GM12801 (cell line): ENCODE data around the gene CDH24.

ENCODE experiments used
- TF ChIP-seq, protein P1 (sequence below): IDR thresholded peaks from one replicate; pipeline ENCODE4 v1.5.1; 2011; ENCODE audit warnings: control low read depth; ENCODE audit not compliant: insufficient read length; ENCODE audit errors: extremely low read depth

Gene CDH24

DNA sequence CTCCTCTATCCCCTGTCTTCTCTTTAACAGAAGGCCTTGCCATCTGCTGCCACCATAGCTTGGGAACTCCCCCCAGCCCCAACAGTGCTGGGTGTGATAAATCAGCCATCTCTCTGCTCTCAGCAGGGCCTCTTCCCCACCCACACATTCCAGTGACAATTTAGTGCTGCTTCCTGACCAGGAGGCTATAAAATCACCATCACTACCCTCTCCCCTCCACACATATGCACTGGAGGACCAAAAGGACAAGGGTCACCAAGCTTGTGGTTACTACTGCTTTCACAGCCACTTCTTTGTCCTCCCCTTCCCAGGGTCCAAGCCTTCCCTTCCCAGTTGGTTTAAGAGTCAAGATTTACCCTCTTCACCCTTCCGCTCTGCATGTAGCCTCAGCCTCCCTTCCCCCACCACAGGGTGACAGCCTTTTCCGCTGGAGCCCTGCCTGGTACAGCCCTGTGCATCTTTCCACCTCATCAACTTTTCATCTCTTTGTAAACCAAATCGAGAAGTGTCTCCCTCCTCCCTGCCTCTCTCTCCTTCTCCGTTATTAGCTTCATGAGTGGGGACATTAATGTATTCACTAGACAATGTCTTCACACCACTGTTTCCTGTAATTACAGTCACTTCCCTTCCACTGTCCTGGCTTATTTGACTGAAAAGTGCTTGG is 32.0 kb downstream of the CDH24 start:
- TF ChIP-seq, protein P1, sequence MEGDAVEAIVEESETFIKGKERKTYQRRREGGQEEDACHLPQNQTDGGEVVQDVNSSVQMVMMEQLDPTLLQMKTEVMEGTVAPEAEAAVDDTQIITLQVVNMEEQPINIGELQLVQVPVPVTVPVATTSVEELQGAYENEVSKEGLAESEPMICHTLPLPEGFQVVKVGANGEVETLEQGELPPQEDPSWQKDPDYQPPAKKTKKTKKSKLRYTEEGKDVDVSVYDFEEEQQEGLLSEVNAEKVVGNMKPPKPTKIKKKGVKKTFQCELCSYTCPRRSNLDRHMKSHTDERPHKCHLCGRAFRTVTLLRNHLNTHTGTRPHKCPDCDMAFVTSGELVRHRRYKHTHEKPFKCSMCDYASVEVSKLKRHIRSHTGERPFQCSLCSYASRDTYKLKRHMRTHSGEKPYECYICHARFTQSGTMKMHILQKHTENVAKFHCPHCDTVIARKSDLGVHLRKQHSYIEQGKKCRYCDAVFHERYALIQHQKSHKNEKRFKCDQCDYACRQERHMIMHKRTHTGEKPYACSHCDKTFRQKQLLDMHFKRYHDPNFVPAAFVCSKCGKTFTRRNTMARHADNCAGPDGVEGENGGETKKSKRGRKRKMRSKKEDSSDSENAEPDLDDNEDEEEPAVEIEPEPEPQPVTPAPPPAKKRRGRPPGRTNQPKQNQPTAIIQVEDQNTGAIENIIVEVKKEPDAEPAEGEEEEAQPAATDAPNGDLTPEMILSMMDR, result no peak

- TF ChIP-seq, protein P1, result no peak
Measured at GRCh38 chr14:23024612-23025075, 32.7 kb downstream of the CDH24 start.

GRCh38 chr14:23023795-23024152 is 33.5 kb downstream of the CDH24 start:
- TF ChIP-seq, protein P1, result no peak

DNA sequence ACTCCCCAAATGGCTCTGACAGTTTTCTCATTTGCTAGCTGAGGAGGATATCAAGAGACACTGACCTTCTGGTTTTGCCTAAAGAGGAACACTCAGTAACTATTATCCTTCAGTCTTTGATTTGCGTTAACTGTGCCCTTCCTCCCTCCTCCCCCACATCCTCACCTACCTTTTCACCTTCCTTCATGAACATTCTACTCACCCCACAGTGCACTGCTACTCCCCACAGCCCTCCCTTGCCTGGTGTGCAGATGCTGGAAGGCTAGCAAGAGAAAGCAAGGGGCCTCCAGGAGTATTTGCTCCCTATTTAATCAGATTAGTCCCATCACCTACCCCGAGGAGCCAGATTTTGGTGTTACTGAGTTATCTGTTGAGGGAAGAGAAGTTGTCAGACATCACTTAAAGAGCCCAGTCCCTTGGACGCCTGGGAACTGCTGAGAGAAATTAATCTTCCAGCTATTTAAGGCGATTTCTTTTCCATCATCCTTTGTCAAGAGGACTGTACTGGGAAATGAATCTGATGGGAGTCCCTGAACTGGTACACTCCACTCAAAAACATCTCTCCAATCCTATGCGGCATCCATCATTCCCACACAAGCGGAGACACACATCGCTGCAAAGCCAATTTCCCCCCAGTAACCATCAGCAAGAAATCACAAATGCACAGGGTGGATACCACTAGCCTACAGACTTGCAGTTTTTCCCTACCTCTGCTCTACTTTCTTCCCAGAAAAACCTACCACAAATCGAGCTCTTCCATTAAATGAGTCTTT is 34.1 kb downstream of the CDH24 start:
- TF ChIP-seq, protein P1, result no peak

- TF ChIP-seq, protein P1, result no peak
Measured at GRCh38 chr14:23021889-23022442, 35.4 kb downstream of the CDH24 start.

DNA sequence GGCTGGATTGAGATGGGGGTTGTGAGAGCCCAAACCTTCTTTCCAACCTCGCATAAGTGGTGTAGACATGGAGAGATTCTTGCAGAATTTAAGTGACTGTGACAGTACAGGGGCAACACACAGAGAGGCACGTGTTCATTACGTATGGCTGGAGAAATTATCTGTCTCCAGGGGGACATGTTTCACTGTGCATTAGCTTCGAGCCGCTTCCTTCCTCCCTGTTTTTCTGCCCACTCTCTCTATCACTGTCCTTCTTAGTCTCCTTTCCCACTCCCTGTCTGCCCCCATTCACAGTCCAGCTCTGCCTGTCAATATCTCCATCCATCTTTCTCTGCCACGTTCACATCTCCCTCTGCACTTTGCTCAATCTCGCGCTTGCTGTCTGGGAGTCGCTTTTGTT is 35.9 kb downstream of the CDH24 start:
- TF ChIP-seq, protein P1, result no peak

- TF ChIP-seq, protein P1, result no peak
Measured at GRCh38 chr14:23020143-23021128, 36.9 kb downstream of the CDH24 start.
